SIG-M5 treated with dmso at 0.1 percent for 504 hours (cell line): Measurements from ENCODE around the gene APH1A.
A peak's percentile ranks its signal among the peaks of the same experiment; 100 is the strongest.
"Not testable (repeated sequence)": the region's sequence is repeated elsewhere in the genome, so short reads cannot be mapped to it uniquely, and the experiment has no call there.

Experiments
- DNase-seq: peaks from one replicate; lab custom pipeline; 2025; ENCODE audit not compliant: unreplicated experiment; lab: John Stamatoyannopoulos, UW

Gene APH1A

DNA sequence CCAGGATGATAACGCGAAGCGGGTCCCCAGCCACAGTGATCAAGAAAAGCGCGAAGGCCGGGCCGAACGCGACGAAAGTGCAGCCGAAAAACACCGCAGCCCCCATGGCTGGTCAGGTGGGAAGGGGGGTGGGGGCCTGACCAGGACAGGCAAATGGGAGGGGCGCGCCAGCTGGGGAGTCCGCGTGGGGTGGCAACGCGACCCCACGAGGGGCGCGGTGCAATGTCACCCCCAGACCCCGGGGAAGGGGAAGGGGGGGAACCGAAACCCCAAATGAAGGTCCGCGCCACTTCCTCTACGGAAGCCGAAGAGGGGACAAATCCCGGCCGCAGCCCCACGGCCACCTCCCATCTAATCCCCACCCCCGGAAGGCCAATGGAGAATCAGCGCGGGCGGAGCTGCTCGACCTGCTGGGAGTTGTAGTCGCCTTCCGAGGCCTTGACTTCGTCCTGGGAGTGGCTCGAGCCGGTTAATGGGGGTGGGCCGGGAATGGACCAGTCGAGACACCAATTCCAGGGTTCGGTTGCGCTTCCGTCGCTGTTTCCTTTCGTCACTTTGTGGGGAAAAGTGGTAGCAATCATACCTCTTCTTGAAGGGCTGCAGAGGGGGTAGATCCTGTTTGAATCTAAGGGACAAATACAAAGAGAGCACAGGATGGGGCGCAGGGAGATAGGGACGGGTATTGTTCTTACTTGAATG lies at the start of gene APH1A:
Gene APH1A, minus strand, starts transcription at position 312 of the 699 bp plus-strand sequence. Its CDS starts 206 bp downstream, at position 106.
- peak; percentile 99 for DNase-seq

DNA sequence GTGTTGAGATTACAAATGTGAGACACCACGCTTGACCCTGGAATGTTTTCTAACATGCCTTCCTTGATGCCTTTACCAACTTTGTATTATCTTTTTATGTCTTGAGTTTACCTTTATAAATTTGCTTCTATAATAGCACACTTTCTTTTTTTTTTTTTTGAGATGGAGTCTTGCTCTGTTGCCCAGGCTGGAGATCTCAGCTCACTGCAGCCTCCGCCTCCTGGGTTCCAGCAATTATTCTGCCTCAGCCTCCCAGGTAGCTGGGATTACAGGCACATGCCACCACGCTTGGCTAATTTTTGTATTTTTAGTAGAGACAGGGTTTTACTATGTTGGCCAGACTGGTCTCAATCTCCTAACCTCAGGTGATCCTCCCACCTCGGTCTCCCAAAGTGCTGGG lies 45.9 kb upstream of the APH1A start:
- not testable (repeated sequence) for DNase-seq

DNA sequence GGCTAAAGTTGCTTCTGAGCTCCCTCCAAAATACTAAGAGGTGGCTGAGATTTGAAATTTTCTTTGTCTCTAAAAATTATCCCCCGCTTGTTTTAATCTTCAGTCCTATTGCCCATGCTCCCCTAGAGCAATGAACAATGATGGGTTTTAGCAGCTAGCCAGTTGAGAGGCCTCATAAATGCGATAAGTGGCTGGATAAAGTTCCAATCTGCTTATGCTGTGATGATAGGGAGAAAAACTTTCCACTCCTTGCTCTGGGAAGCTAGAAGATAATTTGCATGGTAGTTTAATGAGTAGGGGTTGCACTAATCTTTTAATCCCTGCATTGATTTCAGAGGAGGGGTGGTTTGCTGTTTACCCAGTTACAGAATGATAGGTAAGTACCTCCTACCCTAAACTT lies 42.9 kb upstream of the APH1A start:
- DNase-seq: no peak

DNA sequence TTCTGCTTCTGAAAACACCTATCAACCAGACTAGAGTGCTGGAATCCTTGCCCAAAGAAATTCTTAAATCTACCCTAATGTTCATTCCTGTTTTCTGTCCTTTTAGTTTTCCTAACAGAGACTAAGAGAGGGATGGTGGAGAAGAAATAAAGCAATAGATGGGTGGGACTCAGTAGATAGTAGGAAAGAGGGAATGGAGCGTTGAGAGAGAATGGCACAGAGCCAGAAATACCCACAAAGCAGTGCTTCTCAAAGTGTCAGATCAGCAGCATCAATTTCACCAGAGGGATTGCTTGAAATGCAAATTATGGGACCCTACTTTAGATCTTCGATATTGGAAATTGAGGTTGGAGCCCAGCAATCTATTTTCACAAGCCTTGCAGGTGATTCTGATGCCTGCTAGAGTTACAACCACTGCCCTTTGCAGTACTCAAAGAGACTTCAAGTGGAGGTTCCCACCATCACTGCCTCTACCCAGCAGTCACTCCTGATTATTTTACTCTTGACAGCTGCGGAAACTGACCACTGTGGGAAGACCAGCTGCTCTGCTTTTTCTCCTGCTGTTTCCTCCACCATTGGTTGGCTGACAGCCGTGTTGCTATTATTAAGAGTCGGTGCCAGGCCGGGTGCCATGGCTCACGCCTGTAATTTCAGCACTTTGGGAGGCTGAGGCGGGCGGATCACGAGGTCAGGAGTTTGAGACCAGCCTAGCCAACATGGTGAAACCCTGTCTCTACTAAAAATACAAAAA lies 41.1 kb upstream of the APH1A start:
- DNase-seq: no peak

DNA sequence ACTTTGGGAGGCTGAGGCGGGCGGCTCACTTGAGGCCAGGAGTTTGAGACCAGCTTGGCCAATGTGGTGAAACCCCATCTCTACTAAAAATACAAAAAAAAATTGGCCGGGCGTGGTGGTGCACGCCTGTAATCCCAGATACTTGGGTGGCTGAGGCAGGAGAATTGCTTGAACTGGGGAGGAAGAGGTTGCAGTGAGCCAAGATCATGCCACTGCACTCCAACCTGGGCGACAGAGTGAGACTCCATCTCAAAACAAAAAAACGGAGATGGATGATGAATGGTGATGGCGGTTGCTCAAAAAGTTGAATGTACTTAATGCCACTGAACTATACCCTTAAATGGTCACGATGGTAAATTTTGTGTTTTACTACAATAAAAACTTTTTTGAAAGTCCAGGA lies 39.8 kb upstream of the APH1A start:
- DNase-seq: not testable (repeated sequence)

DNA sequence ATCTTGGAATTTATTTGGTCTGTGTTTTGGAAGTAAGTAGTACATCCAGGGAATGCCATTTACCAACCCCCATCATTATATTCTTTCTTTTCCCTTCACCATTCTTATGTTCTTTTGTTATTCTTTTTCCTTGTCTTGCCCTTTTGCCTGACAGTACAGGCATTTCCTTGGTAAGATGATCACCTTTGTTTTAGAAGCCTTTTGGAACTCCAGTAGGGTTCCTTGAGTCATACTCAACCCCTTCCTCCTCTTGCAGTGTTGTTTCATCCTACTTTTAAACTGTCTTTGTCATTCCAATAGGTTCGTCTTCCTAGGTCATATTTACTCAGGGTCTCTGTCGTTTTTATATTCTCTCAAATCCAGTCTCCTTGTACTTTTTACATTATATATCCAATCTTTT lies 34.1 kb upstream of the APH1A start:
- DNase-seq: no peak

DNA sequence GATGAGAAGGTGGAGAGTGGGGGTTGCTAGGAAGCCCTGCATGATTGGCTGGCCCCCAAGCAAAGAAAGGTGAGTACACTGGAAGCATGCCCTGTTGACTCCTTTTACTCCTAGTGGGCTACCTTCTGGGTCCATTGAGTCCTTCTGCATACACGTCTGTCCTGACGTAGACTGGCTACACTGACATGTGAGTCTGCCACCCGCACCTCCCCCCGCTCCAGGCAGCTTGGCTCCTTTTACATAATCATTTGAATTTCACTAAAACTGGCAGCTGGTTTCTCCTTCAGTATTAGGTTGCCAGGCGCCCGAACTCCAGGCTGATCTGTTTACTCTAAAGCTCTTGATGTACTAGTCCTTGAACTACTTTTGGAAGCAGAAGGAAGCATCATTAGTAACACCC lies 33.5 kb upstream of the APH1A start:
- DNase-seq: no peak

DNA sequence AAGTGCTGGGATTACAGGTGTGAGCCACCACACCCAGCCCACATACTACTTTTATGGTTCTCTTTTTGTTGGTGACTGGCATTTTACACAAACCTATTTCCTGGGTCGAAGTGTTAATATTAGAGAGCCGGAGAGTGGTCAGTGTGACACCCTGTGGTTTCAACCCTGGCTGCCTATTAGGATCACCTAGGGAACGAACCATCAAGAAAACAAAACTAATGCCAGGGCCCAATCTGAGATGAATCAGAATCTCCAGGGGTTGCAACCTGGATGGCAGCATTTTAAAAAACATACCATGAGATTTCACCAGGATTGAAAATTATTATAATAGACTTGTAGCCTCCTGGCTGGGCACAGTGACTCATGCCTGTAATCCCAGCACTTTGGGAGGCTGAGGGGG lies 30.9 kb upstream of the APH1A start:
- DNase-seq: no peak

DNA sequence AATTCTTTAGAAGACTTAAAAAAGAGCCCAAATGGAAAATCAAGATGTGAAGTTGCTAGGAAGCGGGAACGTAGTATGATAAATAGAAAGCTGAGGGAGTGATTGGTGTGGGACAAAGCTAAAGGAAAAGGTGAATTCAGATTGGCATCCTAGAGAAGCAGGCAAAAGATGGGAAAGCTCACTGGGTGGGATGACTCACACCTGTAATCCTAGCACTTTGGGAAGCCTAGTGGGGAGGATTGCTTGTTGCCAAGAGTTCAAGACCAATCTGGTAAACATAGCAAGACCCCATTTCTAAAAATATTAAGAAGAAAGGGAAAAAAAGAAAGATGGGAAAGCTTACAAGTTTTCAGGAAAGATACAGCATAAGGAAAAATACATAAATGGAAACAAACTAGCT lies 26.7 kb upstream of the APH1A start:
- no peak for DNase-seq

DNA sequence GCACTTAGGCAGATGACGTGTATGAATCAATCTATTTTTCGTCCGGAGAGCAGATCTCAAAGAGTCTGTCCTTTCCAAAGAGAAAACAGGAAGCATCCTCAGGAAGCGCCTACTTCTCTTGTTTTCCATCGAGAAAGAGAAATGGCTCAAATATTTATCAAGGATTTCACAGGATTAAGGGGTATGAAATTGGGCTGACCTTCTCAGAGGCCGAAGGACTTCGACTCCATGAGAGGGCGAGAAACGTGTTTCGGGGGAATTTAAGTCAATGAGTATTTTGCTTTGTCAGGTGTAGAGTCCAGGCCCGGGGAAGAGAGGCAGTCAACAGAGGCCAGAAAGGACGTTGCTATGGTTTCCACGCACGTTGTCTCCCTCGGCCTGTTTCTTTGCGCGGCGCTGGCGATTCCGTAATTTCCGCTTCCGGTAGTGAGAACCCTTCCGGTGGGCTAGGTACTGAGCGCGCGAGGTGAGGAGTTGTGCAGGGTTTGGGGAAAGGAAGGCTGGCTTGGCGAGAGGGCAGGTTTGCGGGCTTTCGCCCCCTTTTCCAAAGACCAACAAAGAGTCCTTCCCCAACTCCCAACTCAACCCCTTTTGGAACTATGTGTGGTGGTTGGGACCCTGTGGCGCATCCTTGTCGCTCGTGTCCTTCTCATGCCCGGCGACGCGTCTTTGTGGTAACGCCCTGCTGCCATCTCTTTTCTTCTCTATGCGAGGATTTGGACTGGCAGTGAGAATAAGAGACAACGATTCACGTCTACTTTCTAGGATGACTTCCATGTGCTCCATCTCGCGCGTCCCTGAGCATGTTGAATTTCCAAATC lies 24.8 kb upstream of the APH1A start, which contains the start of gene MRPS21:
Gene MRPS21, plus strand, starts transcription at position 429 of the 821 bp plus-strand sequence. CDS start 506 bp downstream, outside the sequence.
- peak; percentile 99 for DNase-seq

DNA sequence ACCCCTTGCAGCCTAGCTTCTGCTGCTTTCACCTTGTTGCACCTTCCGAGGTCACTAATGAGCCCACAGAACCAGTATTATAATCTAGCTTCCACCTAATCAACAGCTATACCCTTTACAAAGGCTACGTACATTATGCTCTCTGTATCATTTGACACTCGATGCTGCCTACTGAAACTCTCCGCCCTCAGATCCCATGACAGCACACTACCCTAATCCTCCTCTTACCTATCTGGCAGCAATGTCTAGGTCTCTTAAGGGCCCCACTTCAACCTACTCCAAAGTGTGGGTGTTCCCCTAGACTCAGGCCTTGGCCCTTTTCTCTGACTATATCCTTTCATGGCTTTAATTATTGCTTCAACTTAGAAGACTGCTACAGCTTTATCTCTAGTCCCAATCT lies 20.0 kb upstream of the APH1A start:
- DNase-seq: no peak

DNA sequence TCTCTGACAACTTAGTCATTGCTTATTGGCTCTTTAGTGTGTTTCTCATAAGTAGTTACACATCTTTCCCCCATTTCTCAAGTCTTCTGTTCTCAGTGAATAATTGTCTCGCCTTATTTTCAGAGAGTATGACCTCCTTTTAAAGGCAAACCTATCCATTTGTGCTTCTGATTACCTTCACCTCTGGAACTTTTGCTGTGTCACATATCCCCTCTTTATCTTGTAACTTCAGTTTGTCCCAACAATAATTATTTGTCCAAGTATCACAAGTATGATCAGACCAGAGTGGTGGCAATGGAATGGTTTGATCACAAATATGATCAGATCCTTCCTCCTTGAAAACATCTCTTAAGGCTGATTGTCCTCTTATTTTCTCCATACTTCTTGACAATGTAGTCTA lies 19.6 kb upstream of the APH1A start:
- DNase-seq: no peak

DNA sequence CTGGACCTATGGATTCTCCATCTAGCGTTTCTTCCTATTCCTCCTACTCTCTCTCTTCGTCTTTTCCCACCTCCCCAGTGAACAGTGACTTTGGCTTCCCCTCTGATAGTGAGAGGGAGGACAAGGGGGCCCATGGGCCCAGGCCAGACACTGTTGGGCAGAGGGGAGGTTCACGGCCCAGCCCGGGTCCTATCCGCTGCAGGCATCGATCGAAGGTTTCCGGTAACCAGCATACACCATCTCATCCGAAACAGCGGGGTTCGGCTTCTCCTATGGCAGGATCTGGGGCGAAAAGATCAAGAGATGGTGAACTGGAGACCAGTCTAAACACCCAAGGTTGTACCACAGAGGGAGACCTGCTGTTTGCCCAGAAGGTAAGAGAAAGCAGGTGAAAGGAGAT lies 14.4 kb upstream of the APH1A start:
- DNase-seq: no peak

DNA sequence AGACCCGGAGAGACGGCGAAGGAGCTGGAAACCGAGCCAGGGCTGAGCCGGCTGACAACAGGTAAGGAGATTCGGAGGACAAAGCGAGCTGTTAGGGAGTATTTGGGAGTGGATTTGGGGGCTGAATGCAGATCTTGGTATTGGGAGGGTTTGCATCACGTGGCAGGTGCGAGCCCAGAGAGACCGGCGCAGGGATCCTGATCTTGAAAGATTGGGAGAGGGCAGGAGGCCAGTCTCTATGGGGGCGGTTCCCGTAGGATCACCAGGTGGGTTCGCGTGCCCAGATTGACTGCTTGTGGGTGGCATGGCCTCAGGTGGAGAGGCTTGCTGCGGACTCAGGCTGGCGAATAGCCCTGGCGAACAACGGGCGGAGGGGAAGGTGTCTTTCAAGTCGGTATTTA lies 13.7 kb upstream of the APH1A start:
- DNase-seq: no peak

DNA sequence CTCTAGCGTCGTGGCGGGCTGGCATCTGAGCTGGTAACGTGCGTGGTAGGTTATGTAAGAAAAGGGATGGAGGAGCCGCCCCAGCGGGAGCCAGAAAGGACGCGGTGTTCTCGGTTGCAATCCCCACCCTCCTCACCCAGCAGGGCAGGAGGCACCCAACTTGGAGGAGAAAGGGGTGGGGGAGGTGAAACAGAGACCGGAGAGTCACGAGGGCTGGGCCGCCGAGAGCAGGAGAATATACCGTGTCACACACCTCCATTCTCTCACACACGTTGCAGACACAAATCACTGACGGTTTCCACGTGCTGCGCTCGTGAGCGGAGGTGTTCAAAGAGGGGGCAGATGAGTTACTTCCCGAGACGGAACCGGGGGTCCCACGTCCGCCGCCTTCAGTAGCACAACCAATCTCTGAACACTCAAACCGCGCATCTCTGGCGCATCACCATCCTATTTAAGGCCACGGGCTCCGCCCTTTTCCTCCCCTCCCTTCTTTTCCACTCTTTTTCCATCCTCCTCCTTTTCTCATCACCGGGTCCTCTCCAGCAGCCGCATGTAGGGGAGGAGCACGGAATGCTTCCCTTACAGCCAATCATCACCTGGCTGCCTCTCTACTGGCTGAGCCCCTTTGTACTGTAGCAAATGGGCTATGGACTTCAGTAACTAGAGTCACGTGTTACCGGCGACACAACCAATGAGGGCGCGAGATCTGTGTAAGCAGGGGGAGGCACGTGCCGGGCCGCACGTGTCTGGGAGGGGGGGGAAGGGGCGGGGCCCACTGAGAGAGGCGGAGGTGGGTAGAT lies 13.1 kb upstream of the APH1A start, which contains the start of gene CIART:
Gene CIART, plus strand, starts transcription at position 797 of the 800 bp plus-strand sequence. CDS start 714 bp downstream, outside the sequence.
- DNase-seq: peak; percentile 91

DNA sequence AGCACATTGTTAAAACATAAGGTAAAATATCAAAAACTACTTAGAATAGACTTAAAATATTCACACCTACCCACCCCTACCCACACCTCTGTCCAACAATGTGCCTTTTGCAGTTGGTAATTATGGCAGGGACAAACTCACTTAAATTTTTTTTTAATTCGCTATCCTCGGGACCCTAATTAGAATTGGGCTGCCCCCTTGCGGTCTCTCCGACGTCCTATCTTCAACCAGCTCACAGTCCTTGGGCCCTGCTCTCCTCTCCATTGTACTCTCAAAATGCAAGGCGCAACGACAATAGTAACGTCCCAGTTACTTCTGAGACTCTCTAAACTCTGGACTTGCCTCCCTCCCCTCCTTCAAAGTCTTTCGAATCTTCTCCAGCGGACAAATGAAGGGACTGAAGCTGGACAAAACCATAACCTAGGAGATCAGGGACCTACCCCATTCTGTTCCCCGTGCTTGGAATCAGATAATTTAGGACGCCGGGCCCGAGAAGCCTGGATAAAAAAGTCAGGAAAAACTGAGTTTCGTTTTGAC lies 12.5 kb upstream of the APH1A start:
- peak; percentile 81 for DNase-seq

DNA sequence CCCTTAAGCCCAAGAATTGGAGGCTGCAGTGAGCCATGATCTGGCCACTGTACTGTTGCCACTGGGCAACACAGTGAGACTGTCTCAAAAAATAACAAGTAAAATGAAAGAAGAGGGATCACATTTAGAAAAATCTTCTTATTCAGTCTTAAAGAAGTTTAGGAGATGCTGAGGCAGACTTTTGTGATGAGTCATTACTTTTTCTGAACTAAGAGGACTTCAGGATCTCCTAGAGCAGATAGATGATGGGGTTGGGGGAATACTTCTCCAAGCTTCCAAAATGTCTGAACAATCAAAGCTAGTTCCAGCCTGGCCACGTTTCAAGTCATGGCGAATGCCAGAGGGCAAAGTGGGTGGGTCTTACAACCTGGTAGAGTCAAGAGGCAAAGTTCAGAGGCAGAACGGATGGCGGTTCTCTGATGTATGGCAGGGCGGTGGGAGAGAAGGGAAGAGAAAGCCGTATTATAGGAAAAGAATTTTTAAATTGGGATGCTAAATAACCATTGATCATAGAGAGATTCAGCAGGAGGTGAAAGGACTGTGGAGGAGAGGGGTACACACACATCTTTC lies 11.4 kb upstream of the APH1A start:
- DNase-seq: no peak

DNA sequence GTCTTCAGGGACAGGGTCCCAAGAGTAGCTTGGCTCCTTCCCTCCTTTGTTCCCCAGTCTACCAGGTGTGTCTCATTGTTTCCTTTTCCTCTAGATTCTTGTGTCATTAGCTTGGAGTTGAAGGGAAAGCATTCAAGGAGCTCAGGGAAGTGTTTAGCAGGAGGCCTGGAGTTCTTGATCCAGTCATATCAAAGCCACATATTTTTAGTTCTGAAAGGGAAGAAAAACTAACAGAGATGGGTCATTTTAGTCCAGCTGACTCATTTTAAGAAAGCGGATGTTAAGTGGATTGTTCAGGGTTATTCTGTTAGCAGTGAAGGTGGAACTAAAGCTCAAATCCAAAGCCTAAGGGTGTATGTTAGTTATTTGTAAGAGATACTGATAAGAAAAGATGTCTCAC lies 4.5 kb upstream of the APH1A start:
- no peak for DNase-seq

DNA sequence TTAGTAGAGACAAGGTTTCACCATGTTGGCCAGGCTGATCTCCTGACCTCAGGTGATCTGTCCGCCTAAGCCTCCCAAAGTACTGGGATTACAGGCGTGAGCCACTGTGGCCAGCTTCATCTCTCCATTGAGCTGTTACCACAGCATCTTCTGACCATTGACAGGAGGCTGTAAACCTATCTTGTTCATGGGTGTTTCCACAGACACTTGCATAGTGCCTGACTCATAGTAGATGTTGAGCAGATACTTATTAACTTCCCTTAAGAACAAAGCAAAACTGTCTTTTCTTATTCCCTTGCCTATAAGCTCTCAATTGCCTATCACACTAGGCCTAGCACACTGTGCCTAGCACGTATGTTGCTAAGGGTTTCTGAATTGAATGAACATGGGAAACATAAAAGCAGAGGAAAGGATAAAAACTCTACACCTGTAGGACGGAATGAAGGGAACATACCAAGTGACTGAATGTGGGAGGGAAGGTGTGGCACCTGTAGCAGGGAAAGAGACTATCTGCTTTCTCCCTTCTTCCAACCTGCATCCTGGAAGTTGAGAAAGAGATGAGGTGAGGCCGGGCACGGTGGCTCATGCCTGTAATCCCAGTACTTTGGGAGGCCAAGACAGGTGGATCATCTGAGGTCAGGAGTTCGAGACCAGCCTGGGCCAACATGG lies 2.6 kb upstream of the APH1A start:
- no peak for DNase-seq

DNA sequence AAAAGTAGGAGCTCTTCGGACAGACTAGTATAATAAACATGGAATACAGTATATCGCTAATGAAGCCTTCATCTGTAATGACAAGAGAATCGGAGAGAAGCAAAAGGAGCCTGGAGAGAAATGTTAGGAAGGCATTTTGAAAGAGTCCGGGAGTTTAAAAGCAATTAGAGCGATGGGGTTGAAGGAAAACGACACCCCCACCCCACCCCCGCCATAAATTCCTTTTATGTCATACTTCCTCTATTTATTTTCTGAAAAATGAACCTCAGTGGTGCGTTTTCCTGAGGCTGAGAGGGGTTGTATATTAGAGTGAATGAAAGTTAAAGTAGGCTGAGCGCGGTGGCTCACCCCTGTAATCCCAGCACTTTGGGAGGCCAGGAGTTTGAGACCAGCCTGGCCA lies 635 bp upstream of the APH1A start:
- DNase-seq: no peak
